NCI-H2227 treated with DMSO at 0.1 percent for 48 hours (cell line): ENCODE data around the gene IL13RA1.
"Not testable (repeated sequence)": the region's sequence is repeated elsewhere in the genome, so short reads cannot be mapped to it uniquely, and the experiment has no call there.

ENCODE experiments used
- DNase-seq: peaks from one replicate; lab custom pipeline; 2025; lab: John Stamatoyannopoulos, UW

The IL13RA1 gene

DNA sequence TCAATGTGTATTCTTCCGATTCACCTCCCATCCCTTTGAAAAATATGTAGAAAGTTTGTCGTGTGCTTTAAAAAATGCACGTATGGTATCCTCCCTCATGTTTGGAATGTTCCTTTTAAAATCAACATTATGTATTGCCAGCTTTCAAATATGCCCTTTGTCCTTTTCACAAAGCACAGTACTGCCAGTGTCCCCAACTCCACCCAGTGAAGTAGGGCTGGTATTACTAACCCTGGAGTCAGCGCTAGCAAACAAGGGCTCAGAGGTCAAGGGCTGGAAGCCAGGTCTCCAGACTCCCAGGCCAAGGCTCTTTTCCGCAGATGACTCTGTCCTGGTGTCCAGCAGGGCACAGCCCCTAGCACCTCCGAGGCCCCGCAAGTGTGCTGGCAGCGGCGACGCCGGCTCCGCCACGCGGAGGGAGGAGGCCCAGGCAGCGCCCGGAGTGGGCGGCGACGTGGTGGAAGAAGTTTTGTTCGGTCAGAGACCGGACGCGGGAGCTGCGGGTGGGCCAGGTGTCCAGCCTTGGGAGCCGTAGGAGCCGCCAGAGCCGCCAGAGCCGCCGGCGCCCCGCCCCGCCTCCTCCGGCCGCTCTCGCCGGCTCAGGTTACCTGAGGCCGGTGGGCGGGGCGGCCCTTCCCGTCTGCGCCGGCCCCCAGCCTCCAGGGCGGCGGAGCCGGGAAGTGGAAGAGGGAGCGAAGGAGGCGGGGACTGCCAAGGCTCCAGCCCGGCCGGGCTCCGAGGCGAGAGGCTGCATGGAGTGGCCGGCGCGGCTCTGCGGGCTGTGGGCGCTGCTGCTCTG is at the start of gene IL13RA1:
IL13RA1 (plus strand) TSS at position 720 of the 799 bp plus-strand sequence; CDS start at position 753, 33 bp downstream.
- peak; percentile 80 for DNase-seq

- no peak for DNase-seq
Observed at GRCh38 chrX:118679290-118679689, 48.1 kb upstream of the IL13RA1 start.

GRCh38 chrX:118682258-118683014 is 45.0 kb upstream of the IL13RA1 start:
- DNase-seq: no peak

GRCh38 chrX:118685393-118685792 is 42.0 kb upstream of the IL13RA1 start:
- DNase-seq: no peak

- no peak for DNase-seq
Observed at GRCh38 chrX:118688935-118689334, 38.5 kb upstream of the IL13RA1 start.

DNA sequence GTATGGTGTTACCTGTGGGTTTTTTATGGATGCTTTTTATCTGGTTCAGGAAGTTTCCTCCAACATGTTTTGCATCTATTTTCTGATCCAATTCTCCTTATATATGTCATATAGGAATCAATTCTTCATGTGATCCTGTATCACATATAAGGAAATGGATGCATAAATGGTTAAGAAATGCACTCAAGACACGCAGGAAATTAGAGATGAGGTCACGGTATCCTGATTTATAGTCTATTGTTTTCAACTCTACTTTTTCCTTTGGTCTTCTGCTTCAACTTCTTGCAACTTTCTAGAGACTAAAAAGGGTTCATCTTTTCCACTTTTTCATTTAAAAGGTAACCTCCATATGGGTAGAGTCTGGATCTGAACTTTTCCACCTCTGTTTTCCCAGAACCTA is 33.6 kb upstream of the IL13RA1 start:
- DNase-seq: no peak

DNA sequence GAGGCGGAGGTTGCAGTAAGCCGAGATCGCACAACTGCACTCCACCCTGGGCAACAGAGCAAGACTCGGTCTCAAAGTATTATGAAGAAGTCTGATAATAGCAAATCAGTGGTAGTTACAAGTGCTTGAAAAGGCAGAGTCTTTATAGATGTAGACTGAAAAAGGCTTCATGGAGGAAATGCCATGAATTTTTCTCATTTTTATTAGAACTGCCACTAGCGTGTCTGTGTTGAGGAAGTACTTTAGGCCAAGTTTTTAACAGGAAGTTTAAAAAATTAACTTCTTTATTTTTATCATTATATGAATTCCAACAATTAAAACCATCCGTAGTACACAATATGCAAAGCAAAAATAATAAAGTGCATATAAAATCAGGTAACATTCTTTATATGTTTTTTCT is 32.8 kb upstream of the IL13RA1 start:
- no peak for DNase-seq

DNA sequence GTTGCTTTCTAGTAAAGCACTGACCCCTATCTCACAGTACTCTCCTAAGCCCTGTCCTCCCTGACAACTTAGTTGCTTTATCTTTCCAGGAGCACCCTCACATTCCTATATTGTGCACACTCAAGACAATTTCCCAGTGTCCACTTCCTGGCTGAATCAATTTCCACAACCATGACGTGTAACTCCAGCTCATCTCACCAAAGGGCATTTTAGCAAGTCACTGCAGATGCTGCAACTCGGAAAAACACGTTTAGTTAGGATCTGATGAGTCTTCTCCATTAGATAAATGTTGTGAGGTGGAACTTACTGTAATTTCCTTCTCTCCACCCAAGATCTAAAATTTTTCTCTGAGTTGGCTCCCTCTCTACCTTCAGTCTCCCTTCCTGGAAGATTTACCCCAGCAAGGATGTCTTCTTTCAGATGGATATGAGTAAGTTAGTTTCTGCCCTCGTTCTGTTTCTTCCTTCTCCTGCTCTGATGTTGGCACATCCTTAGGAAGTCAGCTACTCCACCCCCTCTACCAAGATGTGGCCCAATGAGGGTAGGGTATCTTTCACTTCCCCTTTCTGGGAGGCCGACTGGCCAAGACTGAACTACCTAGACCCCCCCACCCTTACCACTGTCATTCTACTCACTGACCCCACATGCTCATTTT is 28.8 kb upstream of the IL13RA1 start:
- DNase-seq: no peak

GRCh38 chrX:118702741-118703140 is 24.7 kb upstream of the IL13RA1 start:
- no peak for DNase-seq

DNA sequence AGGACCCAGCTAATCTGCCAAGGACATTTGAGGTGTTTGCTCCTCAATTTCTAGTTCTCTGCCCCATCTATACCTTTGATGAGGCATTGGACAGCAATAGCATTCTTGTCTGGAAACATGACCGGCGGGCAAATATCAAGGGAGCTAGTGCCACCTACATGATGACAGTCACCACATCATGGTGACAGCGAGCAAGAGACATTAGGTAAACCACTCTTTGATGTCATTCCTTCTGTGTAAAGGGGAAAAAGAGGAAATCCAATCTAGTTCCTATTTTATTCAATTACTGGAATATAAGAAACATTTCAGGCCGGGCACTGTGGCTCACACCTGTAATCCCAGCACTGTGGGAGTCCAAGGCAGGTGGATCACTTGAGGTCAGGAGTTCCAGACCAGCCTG is 20.7 kb upstream of the IL13RA1 start:
- DNase-seq: no peak

DNA sequence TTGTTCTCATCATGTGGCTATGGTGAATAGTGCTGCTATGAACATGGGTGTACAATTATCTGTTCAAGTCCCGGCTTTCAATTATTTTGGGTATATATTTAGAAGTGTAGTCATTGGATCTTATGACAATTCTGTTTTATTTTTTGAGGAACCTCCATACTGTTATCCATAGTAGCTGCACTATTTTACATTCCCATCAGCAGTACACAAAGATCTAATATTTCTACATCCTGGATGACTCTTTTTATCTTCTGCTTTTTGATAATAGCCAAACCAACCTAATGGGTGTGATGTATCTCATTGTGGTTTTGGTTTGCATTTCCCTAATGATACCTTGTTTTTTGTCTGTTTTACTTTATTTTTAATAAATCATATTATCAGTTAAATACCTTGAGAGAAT is 12.9 kb upstream of the IL13RA1 start:
- no peak for DNase-seq

- not testable (repeated sequence) for DNase-seq
Observed at GRCh38 chrX:118715917-118716316, 11.5 kb upstream of the IL13RA1 start.

GRCh38 chrX:118716833-118717232 is 10.6 kb upstream of the IL13RA1 start:
- not testable (repeated sequence) for DNase-seq

DNA sequence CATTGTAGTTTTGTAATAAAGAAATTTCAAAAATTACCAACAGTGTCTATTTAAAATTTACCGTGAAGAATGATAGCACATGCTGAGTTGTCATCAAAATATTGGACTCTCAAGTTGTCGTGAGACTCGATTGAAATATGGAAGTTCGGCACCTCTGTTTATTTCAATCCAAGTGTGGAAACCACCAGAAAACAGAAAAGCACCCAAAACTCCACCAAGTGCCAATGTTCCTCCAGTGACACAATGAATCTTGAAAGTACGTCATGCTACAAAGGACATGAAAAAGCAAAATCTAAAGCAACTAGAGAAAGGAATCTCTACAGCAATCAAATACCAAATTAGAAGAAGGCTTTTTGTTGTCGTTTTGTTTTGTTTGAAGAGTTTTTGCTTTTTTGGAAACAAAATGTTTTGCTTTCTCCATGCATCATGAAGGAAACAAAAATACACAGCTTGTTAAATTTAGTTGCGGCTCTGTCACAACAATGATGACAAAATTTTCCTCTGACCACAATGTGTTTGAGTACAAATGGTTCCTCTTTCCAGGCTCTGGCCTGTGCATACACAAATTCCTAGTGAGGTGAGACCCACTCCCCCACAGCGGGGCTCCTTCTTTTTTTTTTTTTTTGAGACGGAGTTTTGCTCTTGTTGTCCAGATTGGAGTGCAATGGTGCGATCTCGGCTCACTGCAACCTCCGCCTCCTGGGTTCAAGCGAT is 9.6 kb upstream of the IL13RA1 start:
- no peak for DNase-seq

DNA sequence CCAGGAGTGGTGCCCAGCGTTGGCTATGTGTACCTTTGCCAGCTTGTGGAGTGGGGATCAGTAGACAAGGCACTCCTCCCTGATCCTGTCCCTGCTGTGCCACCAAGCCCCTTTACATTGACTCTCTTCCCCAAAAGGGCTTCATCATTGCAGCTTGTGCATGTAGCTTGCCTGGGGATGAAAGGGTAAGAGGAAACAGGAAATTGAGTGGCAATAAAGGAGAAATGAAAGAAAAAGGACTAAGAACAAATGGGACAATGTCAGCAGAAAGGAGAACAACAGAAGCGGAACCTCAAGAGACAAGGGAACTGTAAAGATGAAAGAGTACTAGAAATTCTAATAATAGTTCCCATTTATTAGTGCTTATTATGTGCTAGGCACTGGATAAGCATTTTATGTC is 8.7 kb upstream of the IL13RA1 start:
- no peak for DNase-seq

DNA sequence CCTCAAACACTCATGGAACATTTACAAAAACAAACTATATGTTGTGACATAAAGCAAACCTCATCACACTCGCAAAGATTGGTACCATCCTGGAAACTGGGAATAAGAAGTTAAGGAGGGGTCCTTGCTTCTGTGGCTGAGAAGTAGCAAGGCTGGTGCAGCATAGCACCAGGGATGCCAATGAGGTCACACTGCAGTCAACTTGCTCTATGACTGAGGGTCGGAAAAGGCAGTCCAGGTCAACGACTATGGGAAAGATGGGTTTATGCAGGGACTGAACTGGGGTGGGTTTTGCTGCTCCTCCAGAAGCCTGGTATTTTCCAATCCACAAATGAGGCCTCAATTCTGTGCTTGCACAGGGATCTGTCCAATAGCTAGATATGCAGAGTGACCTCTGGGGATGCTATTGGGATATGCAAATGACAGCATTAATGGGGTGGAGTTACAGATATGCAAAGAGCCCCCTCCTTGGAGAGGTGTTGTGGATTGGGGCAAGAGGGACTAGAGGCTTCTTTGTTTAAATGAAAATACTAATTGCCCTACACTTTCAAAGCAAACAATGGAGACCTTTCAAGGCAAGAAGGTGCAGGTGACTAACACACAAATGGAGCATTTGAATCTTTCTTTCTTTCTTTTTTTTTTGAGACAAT is 7.2 kb upstream of the IL13RA1 start:
- no peak for DNase-seq

GRCh38 chrX:118723376-118723775 is 4.0 kb upstream of the IL13RA1 start:
- DNase-seq: no peak

GRCh38 chrX:118724365-118724764 is 3.0 kb upstream of the IL13RA1 start:
- no peak for DNase-seq

GRCh38 chrX:118724775-118725174 is 2.6 kb upstream of the IL13RA1 start:
- no peak for DNase-seq

DNA sequence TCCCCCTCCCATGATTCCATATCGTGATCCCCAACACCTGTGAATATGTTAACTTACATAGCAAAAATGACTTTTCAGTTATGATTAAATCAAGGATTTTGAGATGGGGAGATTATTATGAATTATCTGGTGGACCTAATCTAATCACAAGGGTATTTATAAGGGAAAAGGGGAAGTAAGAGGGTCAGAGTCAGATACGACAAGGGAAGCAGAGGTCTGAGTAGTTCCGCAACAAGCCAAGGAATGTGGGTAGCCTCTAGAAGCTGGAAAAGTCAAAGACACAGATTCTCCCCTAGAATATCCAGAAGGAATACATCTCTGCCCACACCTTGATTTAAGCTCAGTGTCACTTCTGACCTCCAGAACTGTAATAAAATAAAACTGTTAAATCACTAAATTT is 1.0 kb upstream of the IL13RA1 start:
- DNase-seq: no peak

DNA sequence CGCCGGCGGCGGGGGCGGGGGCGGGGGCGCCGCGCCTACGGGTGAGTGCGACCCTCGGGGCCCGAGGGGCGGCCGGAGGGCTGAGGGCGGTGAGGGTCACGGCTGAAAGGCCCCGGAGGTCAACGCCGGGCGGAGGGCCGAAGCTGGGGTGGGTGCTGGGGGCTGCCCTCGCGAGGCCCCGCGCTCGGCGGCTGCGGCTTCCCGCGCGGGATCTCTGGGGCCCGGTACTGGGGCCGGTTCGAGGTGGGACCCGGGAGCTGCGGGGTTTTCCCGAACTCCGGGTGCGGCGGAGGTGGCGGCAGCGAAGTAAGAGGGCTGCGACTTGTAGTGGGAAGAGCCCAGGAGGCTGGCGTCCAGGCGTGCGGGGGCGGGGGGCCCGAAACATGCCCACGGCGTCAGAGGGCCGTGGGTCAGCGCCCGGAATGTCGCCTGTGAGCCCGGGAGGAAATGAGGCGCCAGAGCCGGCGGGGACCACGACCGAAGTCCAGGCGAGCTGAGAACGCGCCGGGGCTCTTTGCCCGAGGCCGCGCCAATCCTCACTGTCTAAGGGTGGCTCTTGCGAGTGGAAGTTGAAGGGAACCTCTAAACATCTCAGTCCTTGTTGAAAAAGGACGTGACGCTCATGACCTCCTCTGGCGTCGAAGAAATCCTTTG is 407 bp downstream of the IL13RA1 start:
- no peak for DNase-seq
